Liver (tissue), 9 donors: ENCODE results near the gene ABCC1. TPM values are rescaled to one million over a fixed set of nuclear protein-coding genes. Genes with fewer than 3 reads are reported as not detected.

Experiments used
- DNase-seq: peaks from one replicate; pipeline ENCODE4 v3.0.0-alpha.2; 2017; ENCODE audit warnings: low spot score
- H3K27ac ChIP-seq, 2 donors: one replicate each; pipeline ENCODE4 v1.7.0; 2013; ENCODE audit warnings: inconsistent platforms in 2 of 2, low read length in 2 of 2, control low read depth in 1 of 2, low read depth in 1 of 2, mild to moderate bottlenecking in 1 of 2
- H3K27me3 ChIP-seq, 4 donors: one replicate each; pipeline versions ENCODE4 v1.6.1 to v1.7.0; 2013; ENCODE audit warnings: low read length in 3 of 4, inconsistent platforms in 1 of 4, mild to moderate bottlenecking in 1 of 4, moderate library complexity in 1 of 4; ENCODE audit not compliant: control insufficient read depth in 4 of 4, insufficient read depth in 4 of 4
- H3K36me3 ChIP-seq, 4 donors: one replicate each; pipeline versions ENCODE4 v1.6.1 to v1.7.0; 2013; ENCODE audit warnings: low read length in 3 of 4, mild to moderate bottlenecking in 3 of 4, low read depth in 1 of 4, moderate library complexity in 1 of 4; ENCODE audit not compliant: control insufficient read depth in 4 of 4, insufficient read depth in 3 of 4
- H3K4me1 ChIP-seq, 4 donors: one replicate each; pipeline versions ENCODE4 v1.6.1 to v1.7.0; 2013; ENCODE audit warnings: low read length in 3 of 4, mild to moderate bottlenecking in 3 of 4, moderate library complexity in 1 of 4; ENCODE audit not compliant: control insufficient read depth in 4 of 4, insufficient read depth in 4 of 4
- H3K4me3 ChIP-seq, 3 donors: one replicate each; pipeline versions ENCODE4 v1.6.1 to v1.7.0; 2013; ENCODE audit warnings: low read length in 3 of 3, control low read depth in 1 of 3, low read depth in 1 of 3, mild to moderate bottlenecking in 1 of 3
- H3K9ac ChIP-seq, 2 donors: one replicate each; pipeline ENCODE4 v1.7.0; 2013; ENCODE audit warnings: low read length in 2 of 2, mild to moderate bottlenecking in 2 of 2, moderate library complexity in 2 of 2, control low read depth in 1 of 2, low read depth in 1 of 2
- H3K9me3 ChIP-seq, 4 donors: one replicate each; pipeline versions ENCODE4 v1.6.1 to v1.7.0; 2013; ENCODE audit warnings: low read length in 3 of 4; ENCODE audit not compliant: control insufficient read depth in 4 of 4
- EGR1 ChIP-seq, 2 donors: IDR thresholded peaks; 2 replicates each; pipeline ENCODE4 v1.6.1; 2016 to 2018; ENCODE audit warnings: antibody characterized with exemption in 2 of 2, low read depth in 2 of 2
- FOXA1 ChIP-seq: IDR thresholded peaks from 2 replicates; pipeline ENCODE4 v1.6.1; 2016; ENCODE audit warnings: antibody characterized with exemption
- FOXA2 ChIP-seq: IDR thresholded peaks from 2 replicates; pipeline ENCODE4 v1.6.1; 2016; ENCODE audit warnings: antibody characterized with exemption
- GABPA ChIP-seq, 2 donors: IDR thresholded peaks in 1 of 2; conservative IDR thresholded peaks in 1 of 2; 2 replicates each; pipeline ENCODE4 v1.6.1; 2016; ENCODE audit warnings: antibody characterized with exemption in 2 of 2, mild to moderate bottlenecking in 1 of 2, moderate library complexity in 1 of 2
- HNF4A ChIP-seq, 2 donors: conservative IDR thresholded peaks; 2 replicates each; pipeline ENCODE4 v1.6.1; 2016; ENCODE audit warnings: antibody characterized with exemption in 2 of 2, mild to moderate bottlenecking in 2 of 2
- HNF4G ChIP-seq: IDR thresholded peaks from 2 replicates; pipeline ENCODE4 v1.6.1; 2016; ENCODE audit warnings: antibody characterized with exemption
- JUND ChIP-seq, 2 donors: IDR thresholded peaks; 2 replicates each; pipeline ENCODE4 v1.6.1; 2016; ENCODE audit warnings: antibody characterized with exemption in 2 of 2
- NR2F2 ChIP-seq: IDR thresholded peaks from 2 replicates; pipeline ENCODE4 v1.6.1; 2016; ENCODE audit warnings: antibody characterized with exemption
- RAD21 ChIP-seq, 2 donors: IDR thresholded peaks; 2 replicates each; pipeline ENCODE4 v1.6.1; 2016; ENCODE audit warnings: antibody characterized with exemption in 2 of 2, mild to moderate bottlenecking in 2 of 2
- RXRA ChIP-seq, 2 donors: IDR thresholded peaks; 2 replicates each; pipeline ENCODE4 v1.6.1; 2017 to 2018; ENCODE audit warnings: antibody characterized with exemption in 2 of 2, mild to moderate bottlenecking in 1 of 2
- SP1 ChIP-seq: IDR thresholded peaks from 2 replicates; pipeline ENCODE4 v1.6.1; 2018; ENCODE audit warnings: antibody characterized with exemption, mild to moderate bottlenecking
- TAF1 ChIP-seq: conservative IDR thresholded peaks from 2 replicates; pipeline ENCODE4 v1.6.1; 2016; ENCODE audit warnings: antibody characterized with exemption, mild to moderate bottlenecking
- YY1 ChIP-seq: IDR thresholded peaks from 2 replicates; pipeline ENCODE4 v1.6.1; 2016; ENCODE audit warnings: antibody characterized with exemption, mild to moderate bottlenecking
- WGBS: extraction: QIAGEN DNeasy Blood & Tissue Kit; methylation state at CpG from one replicate; pipeline ENCODE4 v1.1.7; 2013; 5-methylcytosine and 5-hydroxymethylcytosine counted together
- polyA plus RNA-seq, 2 donors: library from polyadenylated mRNA; stranded (reverse) in 1 of 2; unstranded in 1 of 2; fragments of 200-250 nt in 1 of 2; fragments of >200 nt in 1 of 2; fragmentation: Nextera tagmentation in 1 of 2; extraction: Ambion mirVana in 1 of 2; gene quantifications; one replicate each; pipeline versions ENCODE4 v1.2.1 to v1.2.3, GENCODE V29; 2013 to 2015
- total RNA-seq, 2 donors: library from RNA; depleted of rRNA; stranded (reverse); fragments of >200 nt; gene quantifications; one replicate each; pipeline ENCODE4 v1.2.3, GENCODE V29; 2014
- TF ChIP-seq, protein P1 (sequence below): IDR thresholded peaks from 2 replicates; pipeline ENCODE4 v1.6.1; 2016; ENCODE audit warnings: antibody characterized with exemption, mild to moderate bottlenecking
- TF ChIP-seq, protein P2 (sequence below): IDR thresholded peaks from 2 replicates; pipeline ENCODE4 v1.6.1; 2016; ENCODE audit warnings: antibody characterized with exemption
- TF ChIP-seq, protein P3 (sequence below): fragments of 150-350 bp; IDR thresholded peaks from 2 replicates; pipeline ENCODE4 v1.5.1; 2017; ENCODE audit warnings: improper control_type of control experiment, low read depth, low read length; ENCODE audit not compliant: missing input control
- TF ChIP-seq, protein P4 (sequence below): IDR thresholded peaks from 2 replicates; pipeline ENCODE4 v1.6.1; 2016; ENCODE audit warnings: antibody characterized with exemption
- TF ChIP-seq, protein P5 (sequence below): IDR thresholded peaks from 2 replicates; pipeline ENCODE4 v1.6.1; 2016; ENCODE audit warnings: antibody characterized with exemption
- donor health status: healthy.
- donor health status: healthy.
- donor health status: healthy.
- donor health status: healthy.
- donor health status: healthy.

The ABCC1 gene
- total and polyA plus RNA-seq, 4 donors, result 0.85 to 7.7 (median 4.2) TPM

DNA sequence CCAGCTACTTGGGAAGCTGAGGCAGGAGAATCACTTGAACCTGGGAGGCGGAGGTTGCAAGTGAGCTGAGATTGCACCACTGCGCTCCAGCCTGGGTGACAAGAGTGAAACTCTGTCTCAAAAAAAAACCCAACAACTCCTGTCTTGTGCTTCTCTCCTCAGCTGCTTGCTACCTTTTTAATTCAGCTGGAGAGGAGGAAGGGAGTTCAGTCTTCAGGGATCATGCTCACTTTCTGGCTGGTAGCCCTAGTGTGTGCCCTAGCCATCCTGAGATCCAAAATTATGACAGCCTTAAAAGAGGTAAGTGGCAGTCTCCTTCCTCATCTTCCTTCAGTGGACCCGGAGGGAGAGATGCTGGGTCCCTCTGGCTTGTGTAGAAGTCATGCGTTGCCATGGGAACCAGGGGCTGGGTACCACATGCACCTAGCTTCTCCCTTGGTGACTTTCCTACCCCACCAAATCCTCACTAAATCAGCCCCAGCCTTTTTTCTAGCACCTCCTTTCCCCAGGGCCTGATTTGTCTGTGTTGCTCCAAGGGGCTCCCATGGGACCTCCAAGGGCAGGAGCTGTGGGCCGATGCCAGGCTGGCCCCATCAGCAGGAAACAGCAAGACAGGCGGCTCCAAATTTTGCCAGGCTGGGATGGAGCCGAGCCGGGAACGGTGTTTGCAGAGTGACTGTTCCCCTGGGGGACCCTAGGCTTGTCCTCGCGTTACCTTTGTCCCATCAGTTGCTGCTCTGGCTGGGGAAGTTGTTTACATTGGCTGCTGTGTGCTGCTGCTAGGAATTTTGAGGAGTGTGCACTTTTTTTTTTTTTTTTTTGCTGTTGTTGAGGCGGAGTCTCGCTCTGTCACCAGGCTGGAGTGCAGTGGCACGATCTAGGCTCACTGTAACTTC is 65.2 kb downstream of the ABCC1 start (continued):
- TF ChIP-seq, protein P1, sequence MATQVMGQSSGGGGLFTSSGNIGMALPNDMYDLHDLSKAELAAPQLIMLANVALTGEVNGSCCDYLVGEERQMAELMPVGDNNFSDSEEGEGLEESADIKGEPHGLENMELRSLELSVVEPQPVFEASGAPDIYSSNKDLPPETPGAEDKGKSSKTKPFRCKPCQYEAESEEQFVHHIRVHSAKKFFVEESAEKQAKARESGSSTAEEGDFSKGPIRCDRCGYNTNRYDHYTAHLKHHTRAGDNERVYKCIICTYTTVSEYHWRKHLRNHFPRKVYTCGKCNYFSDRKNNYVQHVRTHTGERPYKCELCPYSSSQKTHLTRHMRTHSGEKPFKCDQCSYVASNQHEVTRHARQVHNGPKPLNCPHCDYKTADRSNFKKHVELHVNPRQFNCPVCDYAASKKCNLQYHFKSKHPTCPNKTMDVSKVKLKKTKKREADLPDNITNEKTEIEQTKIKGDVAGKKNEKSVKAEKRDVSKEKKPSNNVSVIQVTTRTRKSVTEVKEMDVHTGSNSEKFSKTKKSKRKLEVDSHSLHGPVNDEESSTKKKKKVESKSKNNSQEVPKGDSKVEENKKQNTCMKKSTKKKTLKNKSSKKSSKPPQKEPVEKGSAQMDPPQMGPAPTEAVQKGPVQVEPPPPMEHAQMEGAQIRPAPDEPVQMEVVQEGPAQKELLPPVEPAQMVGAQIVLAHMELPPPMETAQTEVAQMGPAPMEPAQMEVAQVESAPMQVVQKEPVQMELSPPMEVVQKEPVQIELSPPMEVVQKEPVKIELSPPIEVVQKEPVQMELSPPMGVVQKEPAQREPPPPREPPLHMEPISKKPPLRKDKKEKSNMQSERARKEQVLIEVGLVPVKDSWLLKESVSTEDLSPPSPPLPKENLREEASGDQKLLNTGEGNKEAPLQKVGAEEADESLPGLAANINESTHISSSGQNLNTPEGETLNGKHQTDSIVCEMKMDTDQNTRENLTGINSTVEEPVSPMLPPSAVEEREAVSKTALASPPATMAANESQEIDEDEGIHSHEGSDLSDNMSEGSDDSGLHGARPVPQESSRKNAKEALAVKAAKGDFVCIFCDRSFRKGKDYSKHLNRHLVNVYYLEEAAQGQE, result no peak
- peak; percentile 42 for TF ChIP-seq SP1
- TF ChIP-seq GABPA (IDR thresholded peaks at IDR 0.05 in 1 of 2, conservative IDR thresholded peaks at IDR 0.05 in 1 of 2), result no peak
- TF ChIP-seq RAD21 (IDR thresholded peaks at IDR 0.05), result no peak
- no peak for TF ChIP-seq JUND (IDR thresholded peaks at IDR 0.05)
- TF ChIP-seq HNF4A (conservative IDR thresholded peaks at IDR 0.05), result no peak
- TF ChIP-seq, protein P2, sequence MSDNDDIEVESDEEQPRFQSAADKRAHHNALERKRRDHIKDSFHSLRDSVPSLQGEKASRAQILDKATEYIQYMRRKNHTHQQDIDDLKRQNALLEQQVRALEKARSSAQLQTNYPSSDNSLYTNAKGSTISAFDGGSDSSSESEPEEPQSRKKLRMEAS, result no peak
- TF ChIP-seq TAF1, result no peak
- TF ChIP-seq FOXA2, result peak; percentile 38
- TF ChIP-seq HNF4G, result no peak

DNA sequence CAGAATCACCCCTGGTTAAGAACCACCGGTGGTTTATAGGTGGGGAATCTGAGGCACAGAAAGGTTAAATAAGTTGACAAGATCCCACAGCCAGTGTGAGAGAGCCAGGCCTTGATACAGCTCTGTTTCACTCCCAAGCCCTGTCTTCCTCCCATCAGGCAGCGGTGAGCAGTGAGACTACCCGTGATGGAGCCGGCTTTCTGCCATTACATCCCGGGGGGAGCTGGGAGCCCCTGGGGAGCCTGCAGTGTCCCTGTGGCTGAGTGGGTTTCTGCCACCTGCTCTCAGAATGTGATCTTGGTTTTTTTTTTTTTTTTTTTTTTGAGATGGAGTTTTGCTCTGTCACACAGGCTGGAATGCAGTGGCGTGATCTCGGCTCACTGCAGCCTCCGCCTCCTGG is 66.4 kb downstream of the ABCC1 start:
- Histone ChIP-seq H3K9ac (no peak overlapping the region), H3K4me3 (no peak overlapping the region), H3K27me3 (peaks cover 0 to 2% (median 0%) of the 10 kb centered on the region in 4 donors), H3K9me3 (no peaks in the 10 kb centered on the region), H3K4me1 (peaks cover 0 to 6% (median 2%) of the 10 kb centered on the region in 4 donors), H3K36me3 (no peaks in the 10 kb centered on the region), H3K27ac (no peak overlapping the region)
- 94% methylated on average over 8 of the region's 8 CpGs for WGBS
- TF ChIP-seq HNF4G, result no peak
- TF ChIP-seq, protein P2, result no peak
- no peak for TF ChIP-seq TAF1
- no peak for TF ChIP-seq RAD21 (IDR thresholded peaks at IDR 0.05)
- TF ChIP-seq, protein P1, result no peak
- TF ChIP-seq GABPA (IDR thresholded peaks at IDR 0.05 in 1 of 2, conservative IDR thresholded peaks at IDR 0.05 in 1 of 2), result no peak
- TF ChIP-seq JUND (IDR thresholded peaks at IDR 0.05), result no peak
- TF ChIP-seq, protein P3, sequence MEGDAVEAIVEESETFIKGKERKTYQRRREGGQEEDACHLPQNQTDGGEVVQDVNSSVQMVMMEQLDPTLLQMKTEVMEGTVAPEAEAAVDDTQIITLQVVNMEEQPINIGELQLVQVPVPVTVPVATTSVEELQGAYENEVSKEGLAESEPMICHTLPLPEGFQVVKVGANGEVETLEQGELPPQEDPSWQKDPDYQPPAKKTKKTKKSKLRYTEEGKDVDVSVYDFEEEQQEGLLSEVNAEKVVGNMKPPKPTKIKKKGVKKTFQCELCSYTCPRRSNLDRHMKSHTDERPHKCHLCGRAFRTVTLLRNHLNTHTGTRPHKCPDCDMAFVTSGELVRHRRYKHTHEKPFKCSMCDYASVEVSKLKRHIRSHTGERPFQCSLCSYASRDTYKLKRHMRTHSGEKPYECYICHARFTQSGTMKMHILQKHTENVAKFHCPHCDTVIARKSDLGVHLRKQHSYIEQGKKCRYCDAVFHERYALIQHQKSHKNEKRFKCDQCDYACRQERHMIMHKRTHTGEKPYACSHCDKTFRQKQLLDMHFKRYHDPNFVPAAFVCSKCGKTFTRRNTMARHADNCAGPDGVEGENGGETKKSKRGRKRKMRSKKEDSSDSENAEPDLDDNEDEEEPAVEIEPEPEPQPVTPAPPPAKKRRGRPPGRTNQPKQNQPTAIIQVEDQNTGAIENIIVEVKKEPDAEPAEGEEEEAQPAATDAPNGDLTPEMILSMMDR, result no peak
- TF ChIP-seq FOXA1, result no peak
- no peak for TF ChIP-seq YY1
- no peak for TF ChIP-seq HNF4A (conservative IDR thresholded peaks at IDR 0.05)
- no peak for TF ChIP-seq EGR1 (IDR thresholded peaks at IDR 0.05; ENCODE audit: low read depth in 2 of 2)
- TF ChIP-seq NR2F2, result no peak
- no peak for TF ChIP-seq FOXA2
- TF ChIP-seq, protein P4, sequence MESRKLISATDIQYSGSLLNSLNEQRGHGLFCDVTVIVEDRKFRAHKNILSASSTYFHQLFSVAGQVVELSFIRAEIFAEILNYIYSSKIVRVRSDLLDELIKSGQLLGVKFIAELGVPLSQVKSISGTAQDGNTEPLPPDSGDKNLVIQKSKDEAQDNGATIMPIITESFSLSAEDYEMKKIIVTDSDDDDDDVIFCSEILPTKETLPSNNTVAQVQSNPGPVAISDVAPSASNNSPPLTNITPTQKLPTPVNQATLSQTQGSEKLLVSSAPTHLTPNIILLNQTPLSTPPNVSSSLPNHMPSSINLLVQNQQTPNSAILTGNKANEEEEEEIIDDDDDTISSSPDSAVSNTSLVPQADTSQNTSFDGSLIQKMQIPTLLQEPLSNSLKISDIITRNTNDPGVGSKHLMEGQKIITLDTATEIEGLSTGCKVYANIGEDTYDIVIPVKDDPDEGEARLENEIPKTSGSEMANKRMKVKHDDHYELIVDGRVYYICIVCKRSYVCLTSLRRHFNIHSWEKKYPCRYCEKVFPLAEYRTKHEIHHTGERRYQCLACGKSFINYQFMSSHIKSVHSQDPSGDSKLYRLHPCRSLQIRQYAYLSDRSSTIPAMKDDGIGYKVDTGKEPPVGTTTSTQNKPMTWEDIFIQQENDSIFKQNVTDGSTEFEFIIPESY, result no peak
- TF ChIP-seq RXRA (IDR thresholded peaks at IDR 0.05), result no peak
- TF ChIP-seq SP1, result no peak
- TF ChIP-seq, protein P5, sequence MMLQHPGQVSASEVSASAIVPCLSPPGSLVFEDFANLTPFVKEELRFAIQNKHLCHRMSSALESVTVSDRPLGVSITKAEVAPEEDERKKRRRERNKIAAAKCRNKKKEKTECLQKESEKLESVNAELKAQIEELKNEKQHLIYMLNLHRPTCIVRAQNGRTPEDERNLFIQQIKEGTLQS, result no peak
- DNase-seq, result no peak
